K562 (cell line): ENCODE measurements around the gene TOX2. TPM values are rescaled to one million over a fixed set of nuclear protein-coding genes. Genes with fewer than 3 reads are reported as not detected.

Experiments used
- ATAC-seq: fragments of 200-7000 bp; cut with Tn5 transposase; 3 replicates; pipeline ENCODE4 v1.9.1; 2020; ENCODE audit warnings: moderate library complexity
- BruUV-seq: library from RNA; stranded (reverse); fragments of 400-500 nt; replicated peaks from 2 replicates; lab custom pipeline; 2021; lab: Mats Ljungman, UMichigan
- CTCF ChIA-PET: fragments of 300-600 bp; formaldehyde crosslinking; extraction: SDS; loops from one replicate; lab custom pipeline; 2021; ENCODE audit warnings: low intra/inter-chr PET ratio; lab: Yijun Ruan, JAX
- POLR2A ChIA-PET: fragments of 300-600, 350-650 bp; sonication (Branson Sonifier 250); formaldehyde crosslinking; extraction: SDS; loops from one replicate; lab custom pipeline; 2021; ENCODE audit warnings: antibody characterized with exemption, inconsistent platforms; lab: Yijun Ruan, JAX
- DNase-seq, 4 experiments: peaks; one replicate each; pipeline versions ENCODE4 v3.0.0 to v3.0.0-alpha.2; 2011 to 2018; ENCODE audit warnings: low spot score in 3 of 4, mixed read lengths in 3 of 4; ENCODE audit errors: extremely low read depth in 1 of 4
- FAIRE-seq: peaks from 2 replicates; lab custom pipeline; 2011; peaks lifted over from hg19 to GRCh38; lab: Jason Lieb, UNC
- H2AFZ ChIP-seq: 2 replicates; pipeline ENCODE4 v1.6.0; 2011; ENCODE audit warnings: low read depth, low read length, control low read depth, inconsistent platforms
- H3K27ac ChIP-seq: fragments of 200-600 bp; 3 replicates; pipeline ENCODE4 v1.8.0; 2011; ENCODE audit warnings: low read depth, mild to moderate bottlenecking, control low read depth, inconsistent platforms, low read length, moderate library complexity, mixed read lengths; ENCODE audit errors: extremely low read depth
- H3K27me3 ChIP-seq, 2 experiments: fragments of 300-600 bp in 1 of 2; 2 replicates in 1 of 2; 3 replicates in 1 of 2; pipeline versions ENCODE4 v1.6.0 to v1.8.0; 2011; ENCODE audit warnings: inconsistent platforms in 2 of 2, low read length in 2 of 2, mild to moderate bottlenecking in 1 of 2, mixed read lengths in 1 of 2, moderate library complexity in 1 of 2; ENCODE audit not compliant: control insufficient read depth in 2 of 2, insufficient read depth in 2 of 2
- H3K36me3 ChIP-seq: fragments of 300-600 bp; 3 replicates; pipeline ENCODE4 v1.8.0; 2011; ENCODE audit warnings: mild to moderate bottlenecking, low read length, inconsistent platforms; ENCODE audit not compliant: control insufficient read depth, insufficient read depth
- H3K4me1 ChIP-seq, 2 experiments: fragments of 200-600 bp in 1 of 2; replicated peaks in 1 of 2; 2 replicates in 1 of 2; 3 replicates in 1 of 2; pipeline versions ENCODE4 v1.5.1 to v1.8.0; 2011; ENCODE audit warnings: inconsistent platforms in 2 of 2, low read length in 2 of 2, mild to moderate bottlenecking in 1 of 2, mixed read lengths in 1 of 2, moderate library complexity in 1 of 2; ENCODE audit not compliant: control insufficient read depth in 2 of 2, insufficient read depth in 2 of 2
- H3K4me2 ChIP-seq: 2 replicates; pipeline ENCODE4 v1.6.1; 2011; ENCODE audit warnings: low read length, control low read depth, inconsistent platforms, mixed read lengths; ENCODE audit not compliant: insufficient read depth
- H3K4me3 ChIP-seq: fragments of 200-600 bp; sonication (generic), shearing (Covaris generic); 2 replicates; pipeline ENCODE4 v1.5.1; 2016; ENCODE audit warnings: control low read depth, inconsistent platforms
- H3K79me2 ChIP-seq: fragments of 200-600 bp; 3 replicates; pipeline ENCODE4 v1.8.0; 2011; ENCODE audit warnings: low read length, inconsistent platforms; ENCODE audit not compliant: control insufficient read depth, insufficient read depth
- H3K9ac ChIP-seq, 2 experiments: 2 replicates each; pipeline versions ENCODE4 v1.6.0 to v1.6.1; 2011; ENCODE audit warnings: low read depth in 2 of 2, low read length in 2 of 2, control low read depth in 1 of 2, inconsistent platforms in 1 of 2, mild to moderate bottlenecking in 1 of 2, mixed read lengths in 1 of 2; ENCODE audit not compliant: insufficient read depth in 1 of 2
- H3K9me1 ChIP-seq: one replicate; pipeline ENCODE4 v1.6.0; 2011; ENCODE audit warnings: inconsistent platforms, mild to moderate bottlenecking, low read length, moderate library complexity; ENCODE audit not compliant: control insufficient read depth, insufficient read depth
- H3K9me3 ChIP-seq: replicated peaks from 2 replicates; pipeline ENCODE4 v1.5.1; 2011; ENCODE audit warnings: low read depth, low read length, inconsistent platforms; ENCODE audit not compliant: control insufficient read depth, insufficient read depth
- H4K20me1 ChIP-seq: replicated peaks from 2 replicates; pipeline ENCODE4 v1.6.1; 2011; ENCODE audit warnings: low read length, inconsistent platforms, mixed read lengths; ENCODE audit not compliant: control insufficient read depth, insufficient read depth
- CHD4 ChIP-seq: fragments of 200-600 bp; sonication (generic); IDR thresholded peaks from 3 replicates; pipeline ENCODE4 v1.6.1; 2012; ENCODE audit warnings: low read depth, mild to moderate bottlenecking, mixed read lengths, low read length, inconsistent platforms; ENCODE audit not compliant: insufficient read depth, insufficient replicate concordance, poor library complexity, severe bottlenecking
- CREB1 ChIP-seq, 2 experiments: sonication (generic) in 1 of 2; formaldehyde crosslinking in 1 of 2; IDR thresholded peaks; 2 replicates each; pipeline versions ENCODE4 v1.6.1 to v1.8.0; 2012 to 2022; ENCODE audit warnings: inconsistent platforms in 1 of 2, mild to moderate bottlenecking in 1 of 2, missing genetic modification reagents in 1 of 2, moderate library complexity in 1 of 2
- FOXA1 ChIP-seq: fragments of 450-650 bp; IDR thresholded peaks from 2 replicates; pipeline ENCODE4 v1.6.1; 2016; ENCODE audit warnings: mild to moderate bottlenecking, borderline replicate concordance
- HOXB6 ChIP-seq: fragments of 250-450 bp; sonication (Bioruptor Pico); IDR thresholded peaks from 2 replicates; pipeline ENCODE4 v1.5.1; 2022; ENCODE audit warnings: mild to moderate bottlenecking, borderline replicate concordance
- RBM15 ChIP-seq: fragments of 200-400 bp; formaldehyde crosslinking; IDR thresholded peaks from 2 replicates; pipeline ENCODE4 v1.6.1; 2018; ENCODE audit warnings: mild to moderate bottlenecking, low read length, moderate library complexity; ENCODE audit not compliant: insufficient read depth
- SMARCA4 ChIP-seq: fragments of 450-650 bp; IDR thresholded peaks from 2 replicates; pipeline ENCODE4 v1.6.1; 2016
- TAF15 ChIP-seq: fragments of 200-400 bp; formaldehyde crosslinking; IDR thresholded peaks from 2 replicates; pipeline ENCODE4 v1.6.1; 2017; ENCODE audit warnings: mild to moderate bottlenecking, low read depth, low read length, moderate library complexity
- THAP7 ChIP-seq: fragments of 250-450 bp; sonication (Bioruptor Pico); IDR thresholded peaks from 2 replicates; pipeline ENCODE4 v1.5.0; 2021
- ZBTB40 ChIP-seq, 2 experiments: fragments of 450-650 bp in 1 of 2; sonication (generic) in 1 of 2; formaldehyde crosslinking in 1 of 2; IDR thresholded peaks; 2 replicates each; pipeline versions ENCODE4 v1.7.1 to v1.9.0; 2016 to 2022; ENCODE audit warnings: inconsistent platforms in 1 of 2, mild to moderate bottlenecking in 1 of 2, missing genetic modification reagents in 1 of 2
- ZBTB9 ChIP-seq: fragments of 450-650 bp; formaldehyde crosslinking; IDR thresholded peaks from 2 replicates; pipeline ENCODE4 v1.4.0; 2020; ENCODE audit warnings: mild to moderate bottlenecking, moderate library complexity
- ZNF830 ChIP-seq: fragments of 250-450 bp; sonication (Bioruptor Pico); IDR thresholded peaks from 2 replicates; pipeline ENCODE4 v1.5.0; 2021; ENCODE audit warnings: mild to moderate bottlenecking
- WGBS: fragments of 100-300 bp; shearing (Covaris generic); methylation state at CpG from one replicate; pipeline ENCODE4 v1.1.6; 2016; ENCODE audit warnings: low coverage, mixed read lengths; ENCODE audit not compliant: insufficient coverage; ENCODE audit errors: missing lambda C conversion rate; 5-methylcytosine and 5-hydroxymethylcytosine counted together
- in situ Hi-C: fragments of 300-500 bp; cut with MboI; formaldehyde crosslinking; loops from 4 replicates; pipeline ENCODE4 v1.15.0; 2018; ENCODE audit warnings: inconsistent platforms, mixed read lengths
- intact Hi-C: fragments of 100-400 bp; cut with micrococcal nuclease; formaldehyde crosslinking; loops from 2 replicates; pipeline ENCODE4 v1.14.2; 2022
- polyA plus RNA-seq, 8 experiments: library from polyadenylated mRNA; depleted of rRNA in 4 of 8; stranded (reverse) in 5 of 8; unstranded in 3 of 8; fragments of >200 nt; fragmentation: Nextera tagmentation in 2 of 8; fragmentation: Illumina TruSeq in 1 of 8; extraction: Ambion mirVana in 2 of 8; extraction: Trizol in 1 of 8; gene quantifications; 2 replicates each; pipeline versions ENCODE4 v1.2.1 to v1.2.3, GENCODE V29; 2011 to 2014; ENCODE audit warnings: inconsistent platforms in 1 of 8, missing spikeins in 1 of 8
- total RNA-seq, 7 experiments: library from RNA; depleted of rRNA in 6 of 7; stranded (reverse); fragments of >200 nt in 6 of 7; fragmentation: Illumina TruSeq in 2 of 7; extraction: Trizol in 2 of 7; gene quantifications; 2 replicates each; pipeline versions ENCODE4 v1.2.1 to v1.2.3, GENCODE V29; 2011 to 2021; ENCODE audit warnings: low replicate concordance in 1 of 7

Gene TOX2
- total and polyA plus RNA-seq, 9 of the 15 experiments (the other 6 are each of a cell fraction or from before 2014, with no cell fraction given), result not detected

- H3K4me2 ChIP-seq, result no peak overlapping the region
- H3K79me2 ChIP-seq, result no peaks in the 10 kb centered on the region
- no peaks in the 10 kb centered on the region for H3K9me3 ChIP-seq
- no TSS peak for BruUV-seq
- POLR2A ChIA-PET, result no interaction called here
- H3K4me1 ChIP-seq, result no peaks in the 10 kb centered on the region
- no peak for FAIRE-seq
- no peak overlapping the region for H3K27ac ChIP-seq
- ATAC-seq, result no peak
- 0% methylated on average over 1 of the region's 1 CpG for WGBS
- no peak overlapping the region for H3K9ac ChIP-seq
- no peaks in the 10 kb centered on the region for H4K20me1 ChIP-seq
- H3K9me1 ChIP-seq, result no peaks in the 10 kb centered on the region
- no peak for DNase-seq
- intact Hi-C loops, result no loop called here
- CTCF ChIA-PET, result no interaction called here
- no peaks in the 10 kb centered on the region for H3K36me3 ChIP-seq
- peaks cover 9 to 47% of the 10 kb centered on the region in 2 experiments; a peak in 4 of 5 replicates for H3K27me3 ChIP-seq
- H2AFZ ChIP-seq, result no peak overlapping the region
- in situ Hi-C loops, result no loop called here
- H3K4me3 ChIP-seq, result no peak overlapping the region
- TF ChIP-seq SMARCA4 (no peak), ZBTB9 (CRISPR knock-in tag) (no peak), ZNF830 (CRISPR knock-in tag) (no peak), ZBTB40 (IDR thresholded peaks at IDR 0.05) (no peak), ZBTB40 (CRISPR knock-in tag; IDR thresholded peaks at IDR 0.05) (no peak), TAF15 (no peak), CHD4 (no peak), RBM15 (no peak), THAP7 (CRISPR knock-in tag) (no peak), CREB1 (IDR thresholded peaks at IDR 0.05) (no peak), CREB1 (CRISPR knock-in tag; IDR thresholded peaks at IDR 0.05) (no peak), FOXA1 (no peak), HOXB6 (no peak)
Measured at GRCh38 chr20:44039147-44039546, 124.5 kb downstream of the TOX2 start.
